ENCODE measurements around the gene DBP. TPM values are rescaled to one million over a fixed set of nuclear protein-coding genes. Genes with fewer than 3 reads are reported as not detected.
"Not testable (repeated sequence)": the region's sequence is repeated elsewhere in the genome, so short reads cannot be mapped to it uniquely, and the experiment has no call there.

The DBP gene
- 10 to 100 TPM in 2 of 6 experiments, 1 to 10 TPM in 4; 1.8 to 11.6 (median 3.3) TPM for total RNA-seq
- long read RNA-seq, partial matches to known transcripts, result 0 of 1 reads
- long read RNA-seq, other reads (novel, unspliced or antisense), result 0 of 1 reads

- H3K9me3 ChIP-seq, result no peaks in the 10 kb centered on the region
- H3K27me3 ChIP-seq, result no peaks in the 10 kb centered on the region
- ATAC-seq (peak; percentile 1 to 12 (median 6)), DNase-seq (peak; percentile 63 to 77 (median 71))
- H3K4me3 ChIP-seq, result peak within 1 kb of the TSS; percentile 62 to 74 (median 72)
- no CpG with 5 or more reads among the region's 40 CpGs for WGBS (ENCODE audit: insufficient coverage, low coverage, low lambda C conversion rate, missing lambda C conversion rate)
- TF ChIP-seq POLR2A (IDR thresholded peaks at IDR 0.05) (peak; percentile 14), CTCF (IDR thresholded peaks at IDR 0.05) (no peak)
- H3K27ac ChIP-seq, result peak within 1 kb of the TSS; percentile 87 to 97 (median 88)
- H3K36me3 ChIP-seq, result no peaks in the 10 kb centered on the region
- H3K4me1 ChIP-seq, result peaks cover 0 to 31% (median 18%) of the 10 kb centered on the region in 4 donors
- intact Hi-C loops (cut with DNase I), result no loop called here
Measured at GRCh38 chr19:48636859-48637448, at the start of gene DBP. Gene DBP, minus strand, starts transcription at chr19:48637379. Its CDS starts 385 bp downstream, at chr19:48636994.

GRCh38 chr19:48686637-48687036, 49.5 kb upstream of the DBP start:
- H3K9me3 ChIP-seq, ATAC-seq, H3K27me3 ChIP-seq, H3K36me3 ChIP-seq, H3K27ac ChIP-seq, H3K4me3 ChIP-seq, DNase-seq, H3K4me1 ChIP-seq: not testable (repeated sequence)
- intact Hi-C loops (cut with DNase I), result loop anchor here in 1 of 2 donors (10.0 kb wide), 1 partner anchor 158 kb away; no protein-coding TSS in a partner anchor
- WGBS (ENCODE audit: insufficient coverage, low coverage, low lambda C conversion rate, missing lambda C conversion rate), result 94% methylated on average over 7 of the region's 7 CpGs

DNA sequence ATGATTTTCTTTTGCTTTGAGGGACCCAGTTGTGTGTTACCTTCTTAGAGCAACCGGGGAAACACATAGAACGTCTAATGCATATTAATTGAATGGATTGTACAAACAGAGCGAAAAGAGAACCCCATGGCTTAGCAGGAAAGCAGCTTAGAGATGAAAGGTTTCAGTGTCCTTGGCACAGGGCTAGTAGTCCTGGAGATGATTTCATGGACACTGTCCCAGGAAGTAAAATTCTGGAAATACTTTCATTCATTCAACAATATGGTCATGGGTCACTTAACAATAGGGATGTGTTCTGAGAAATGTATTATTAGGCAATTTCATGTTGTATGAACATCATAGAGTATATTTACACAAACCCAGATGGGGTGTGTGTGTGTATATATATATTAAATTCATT, 48.9 kb upstream of the DBP start:
- ATAC-seq (peak in 2 of 4 donors; percentile 5 to 62), DNase-seq (no peak)
- intact Hi-C loops (cut with DNase I), result loop anchor here in 1 of 2 donors (10.0 kb wide), 1 partner anchor 159 kb away; no protein-coding TSS in a partner anchor
- 84% methylated on average over 3 of the region's 3 CpGs for WGBS (ENCODE audit: insufficient coverage, low coverage, low lambda C conversion rate, missing lambda C conversion rate)
- TF ChIP-seq CTCF (IDR thresholded peaks at IDR 0.05) (no peak), POLR2A (IDR thresholded peaks at IDR 0.05) (no peak)
- Histone ChIP-seq H3K27me3 (no peaks in the 10 kb centered on the region), H3K4me3 (no peak overlapping the region), H3K4me1 (peaks cover 0 to 6% (median 3%) of the 10 kb centered on the region in 4 donors), H3K36me3 (no peaks in the 10 kb centered on the region), H3K9me3 (no peaks in the 10 kb centered on the region), H3K27ac (no peak overlapping the region)

DNA sequence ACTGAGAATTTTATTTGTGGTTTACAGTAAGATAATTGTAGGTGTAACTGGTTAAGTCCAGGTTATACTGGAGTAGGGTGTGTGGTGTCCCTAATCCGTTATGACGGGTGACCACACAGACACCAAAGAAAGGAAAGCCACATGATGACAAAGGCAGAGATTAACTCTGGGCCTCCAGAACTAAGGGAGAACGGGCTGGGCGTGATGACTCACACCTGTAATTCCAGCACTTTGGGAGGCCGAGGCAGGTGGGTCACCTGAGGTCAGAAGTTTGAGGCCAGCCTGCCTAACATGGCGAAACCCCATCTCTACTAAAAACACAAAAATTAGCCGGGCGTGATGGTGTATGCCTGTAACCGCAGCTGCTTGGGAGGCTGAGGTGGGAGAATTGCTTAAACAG, 48.4 kb upstream of the DBP start:
- no peaks in the 10 kb centered on the region for H3K9me3 ChIP-seq
- ATAC-seq, result peak in 1 of 4 donors; percentile 20
- intact Hi-C loops (cut with DNase I), result loop anchor here in 1 of 2 donors (10.0 kb wide), 1 partner anchor 159 kb away; no protein-coding TSS in a partner anchor
- TF ChIP-seq CTCF (IDR thresholded peaks at IDR 0.05), result no peak
- TF ChIP-seq POLR2A (IDR thresholded peaks at IDR 0.05), result no peak
- H3K27me3 ChIP-seq, result no peaks in the 10 kb centered on the region
- peaks cover 0 to 6% (median 3%) of the 10 kb centered on the region in 4 donors for H3K4me1 ChIP-seq
- no peak for DNase-seq
- H3K27ac ChIP-seq, result no peak overlapping the region
- no peaks in the 10 kb centered on the region for H3K36me3 ChIP-seq
- no peak overlapping the region for H3K4me3 ChIP-seq
- 86% methylated on average over 6 of the region's 9 CpGs for WGBS (ENCODE audit: insufficient coverage, low coverage, low lambda C conversion rate, missing lambda C conversion rate)

DNA sequence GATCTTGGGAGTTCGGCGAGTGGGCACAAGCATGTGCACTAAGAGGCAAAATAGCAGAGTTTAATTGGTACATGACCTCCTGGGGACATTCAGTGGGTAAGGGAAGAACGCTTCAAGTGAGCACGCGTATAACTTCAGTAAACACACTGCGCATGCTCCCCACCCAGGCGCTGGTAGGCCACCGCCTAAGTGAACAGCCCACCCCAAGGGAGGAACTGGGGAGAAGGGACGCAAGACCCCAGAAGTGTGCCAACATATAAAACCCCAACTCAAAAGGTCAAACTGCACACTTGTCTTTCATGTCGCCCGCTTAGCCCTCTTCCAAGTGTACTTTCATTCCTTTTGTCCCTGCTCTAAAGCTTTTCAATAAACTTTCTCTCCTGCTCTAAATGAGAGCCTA, 46.2 kb upstream of the DBP start:
- Histone ChIP-seq H3K36me3 (no peaks in the 10 kb centered on the region), H3K27me3 (no peaks in the 10 kb centered on the region), H3K4me1 (peaks cover 0 to 6% (median 3%) of the 10 kb centered on the region in 4 donors), H3K9me3 (no peaks in the 10 kb centered on the region), H3K27ac (no peak overlapping the region), H3K4me3 (no peak overlapping the region)
- DNase-seq, result no peak
- no peak for TF ChIP-seq CTCF (IDR thresholded peaks at IDR 0.05)
- TF ChIP-seq POLR2A (IDR thresholded peaks at IDR 0.05), result no peak
- intact Hi-C loops (cut with DNase I), result loop anchor here in 1 of 2 donors (10.0 kb wide), 1 partner anchor 161 kb away; no protein-coding TSS in a partner anchor
- WGBS (ENCODE audit: insufficient coverage, low coverage, low lambda C conversion rate, missing lambda C conversion rate), result 68% methylated on average over 8 of the region's 11 CpGs
- peak in 3 of 4 donors; percentile 39 to 56 (median 54) for ATAC-seq
